Measurements from ENCODE around the gene FYN.

The FYN gene

DNA sequence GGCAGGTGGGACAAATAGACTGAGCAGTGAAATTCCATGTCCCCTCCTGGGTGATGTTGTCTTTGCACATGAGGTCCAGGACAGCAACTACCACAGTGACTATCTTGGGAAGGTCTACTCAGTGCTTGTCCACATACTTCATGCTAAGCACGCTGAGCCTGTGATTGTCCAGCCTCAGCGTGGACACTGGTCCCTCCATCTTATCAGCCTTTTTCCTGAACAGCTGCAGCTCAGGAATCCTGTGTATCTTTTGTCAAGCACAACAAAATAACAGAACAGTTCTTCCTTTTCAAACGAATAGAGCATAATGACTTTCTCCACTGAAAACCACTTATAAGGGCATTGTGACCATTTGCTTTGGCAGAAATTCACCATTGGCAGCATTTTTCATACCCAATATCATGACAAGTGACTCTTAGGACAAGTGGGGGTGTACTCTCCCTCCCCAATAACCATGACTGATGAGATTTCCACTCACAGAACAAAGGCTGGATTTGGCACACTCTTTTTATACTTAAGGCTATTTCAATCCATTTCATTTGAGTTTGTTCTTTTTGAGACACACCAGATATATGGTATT lies 90.3 kb downstream of the FYN start:
- DNase-seq = no peak

DNA sequence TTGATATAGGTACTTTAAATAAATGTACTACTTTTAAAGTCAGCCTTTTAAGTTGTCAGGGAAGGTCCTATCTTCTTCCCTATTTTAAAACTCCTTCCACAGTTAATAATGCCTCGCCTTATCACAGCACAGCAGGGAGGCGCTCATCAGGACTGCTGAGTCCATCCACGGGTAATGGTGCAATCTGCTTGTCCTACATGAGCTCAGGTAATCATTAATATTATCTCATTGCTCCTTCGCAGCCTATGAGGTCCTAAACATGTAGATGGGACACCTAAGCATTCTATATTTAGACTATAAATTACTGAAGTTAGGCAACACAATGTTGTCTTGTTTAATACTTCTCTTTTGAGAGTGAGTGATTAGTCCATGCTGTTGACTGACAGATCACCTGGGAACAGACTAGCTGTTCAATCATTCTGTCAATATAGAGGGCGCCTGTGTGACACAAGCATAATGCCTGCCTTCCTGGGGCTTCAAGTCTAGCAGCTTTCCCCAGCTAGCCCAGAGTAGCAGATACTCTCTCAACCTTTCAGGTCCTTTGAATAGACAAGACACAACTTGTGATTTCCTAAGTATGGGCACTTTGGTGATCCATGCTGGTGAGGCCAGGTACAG lies 91.0 kb downstream of the FYN start:
- no peak for DNase-seq

- DNase-seq = no peak
These were observed 92.1 kb downstream of the FYN start for GRCh38 chr6:111781041-111781708.

GRCh38 chr6:111780393-111780792 lies 92.9 kb downstream of the FYN start:
- DNase-seq = no peak

DNA sequence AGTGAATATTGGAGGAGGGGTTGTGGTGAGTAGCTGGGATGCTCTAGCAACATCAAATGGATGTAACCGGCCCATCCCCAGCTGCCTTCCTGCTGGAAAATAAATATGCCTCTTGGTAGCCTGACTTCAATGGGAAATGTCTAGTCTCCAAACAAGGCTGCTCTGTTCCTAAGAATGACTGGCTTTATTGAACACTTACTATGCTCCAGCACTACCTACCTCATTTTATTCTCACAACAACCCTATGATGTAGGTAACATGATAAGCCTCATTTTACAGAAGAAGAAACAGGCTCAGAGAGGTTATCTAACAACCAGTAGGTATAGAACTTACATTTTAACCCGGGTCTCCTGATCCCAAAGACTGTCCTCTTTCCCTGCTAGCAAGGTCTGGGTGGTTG lies 93.6 kb downstream of the FYN start:
- no peak for DNase-seq

- DNase-seq = no peak
These were observed 94.2 kb downstream of the FYN start for GRCh38 chr6:111779031-111779430.

DNA sequence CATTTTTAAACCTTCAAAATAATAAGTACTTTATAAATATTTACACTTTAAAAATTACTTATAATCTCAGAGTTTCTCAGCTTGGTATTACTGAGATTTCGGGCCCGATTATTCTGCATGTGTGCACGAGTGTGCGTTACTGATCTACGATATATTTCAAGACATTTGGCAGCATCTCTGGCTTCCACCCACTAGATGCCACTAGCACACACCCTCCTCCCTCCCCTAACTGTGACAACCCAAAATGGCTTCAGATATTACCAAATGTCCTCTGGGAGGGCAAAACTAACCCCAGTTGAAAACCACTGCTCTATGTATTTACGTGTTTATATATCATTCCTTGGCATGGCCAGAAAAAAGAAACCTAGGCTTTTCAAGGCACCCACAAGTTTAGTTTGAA lies 95.9 kb downstream of the FYN start:
- DNase-seq = no peak

DNA sequence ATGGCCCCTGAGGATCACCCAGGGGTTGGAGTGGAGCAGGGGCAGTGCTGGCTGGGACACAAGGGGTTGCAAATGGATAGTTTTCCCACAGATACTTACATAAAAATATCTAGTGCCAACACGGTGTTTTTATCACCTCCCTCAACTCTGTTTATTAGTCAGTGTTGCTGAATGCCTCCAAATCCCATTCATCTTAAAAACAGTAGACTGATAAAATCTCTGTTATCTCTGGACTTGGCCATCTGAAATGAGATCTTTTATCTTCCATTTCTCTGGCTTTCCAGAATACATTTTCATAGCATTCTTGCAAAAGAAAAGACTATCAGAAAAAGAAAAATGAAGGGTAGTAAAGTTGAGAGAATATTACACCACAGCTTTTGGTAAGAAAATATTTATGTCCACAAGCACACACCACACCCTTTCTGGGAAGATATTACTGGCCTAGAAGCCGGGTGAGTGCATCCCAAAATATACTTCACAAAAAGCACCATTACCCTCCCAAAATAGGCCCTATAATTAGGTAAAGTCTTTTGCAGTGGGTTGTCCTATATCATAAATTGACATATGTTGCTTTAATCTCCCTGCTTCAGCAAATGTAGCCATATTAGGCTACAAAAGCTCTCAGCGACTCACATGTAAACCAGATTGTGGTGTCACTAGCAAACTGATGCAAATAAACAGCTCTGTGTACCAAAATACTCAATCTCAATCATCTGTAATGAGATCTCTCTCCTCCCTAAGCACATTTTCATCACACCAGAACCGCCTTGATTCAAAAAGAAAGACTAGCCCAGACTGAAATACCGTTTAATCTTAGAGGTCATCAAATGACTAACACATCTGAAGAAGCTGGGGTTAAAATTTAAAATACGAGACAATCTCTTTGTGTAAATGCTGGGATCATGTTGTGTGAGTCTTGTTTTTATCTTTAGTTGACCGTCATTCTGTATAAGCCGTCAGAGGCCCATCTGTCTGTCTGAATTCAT lies 96.7 kb downstream of the FYN start:
- no peak for DNase-seq

DNA sequence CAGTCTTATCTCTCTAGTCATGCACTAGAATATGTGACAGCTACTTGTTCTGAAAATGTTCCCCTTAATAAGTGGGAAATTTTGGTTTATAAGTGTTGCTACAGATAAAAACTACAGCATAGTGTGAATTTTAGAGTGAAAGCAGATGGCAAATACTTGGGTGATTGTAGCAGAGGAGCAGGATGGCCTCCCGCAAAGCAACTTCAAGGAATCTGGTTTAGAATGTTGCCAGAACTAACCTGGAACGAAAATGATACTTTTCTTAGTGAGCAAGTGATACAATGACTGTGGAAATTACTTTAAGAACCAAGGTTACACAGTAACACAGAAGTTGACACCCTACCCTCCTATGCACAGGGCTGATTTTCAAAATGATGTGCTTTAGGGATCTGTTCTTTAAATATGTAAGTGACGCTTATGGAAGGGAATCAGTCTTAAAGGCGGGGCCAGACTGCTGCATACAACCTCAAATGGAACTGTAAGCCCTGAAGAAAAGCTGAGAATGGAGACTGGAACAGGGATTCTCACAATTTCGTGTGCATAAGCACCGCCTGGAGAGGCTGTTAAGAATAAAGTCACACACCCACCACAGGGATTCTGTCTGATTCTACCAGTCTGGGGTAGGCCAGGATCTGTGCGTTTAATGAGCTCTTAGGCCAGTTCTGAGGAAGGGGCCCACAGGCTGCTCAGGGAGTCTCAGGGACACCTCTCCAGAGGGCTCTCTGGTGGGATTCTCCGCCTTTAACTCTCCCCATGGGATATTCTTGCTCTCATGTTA lies 97.9 kb downstream of the FYN start:
- no peak for DNase-seq

- no peak for DNase-seq
These were observed 98.9 kb downstream of the FYN start for GRCh38 chr6:111774346-111774703.

DNA sequence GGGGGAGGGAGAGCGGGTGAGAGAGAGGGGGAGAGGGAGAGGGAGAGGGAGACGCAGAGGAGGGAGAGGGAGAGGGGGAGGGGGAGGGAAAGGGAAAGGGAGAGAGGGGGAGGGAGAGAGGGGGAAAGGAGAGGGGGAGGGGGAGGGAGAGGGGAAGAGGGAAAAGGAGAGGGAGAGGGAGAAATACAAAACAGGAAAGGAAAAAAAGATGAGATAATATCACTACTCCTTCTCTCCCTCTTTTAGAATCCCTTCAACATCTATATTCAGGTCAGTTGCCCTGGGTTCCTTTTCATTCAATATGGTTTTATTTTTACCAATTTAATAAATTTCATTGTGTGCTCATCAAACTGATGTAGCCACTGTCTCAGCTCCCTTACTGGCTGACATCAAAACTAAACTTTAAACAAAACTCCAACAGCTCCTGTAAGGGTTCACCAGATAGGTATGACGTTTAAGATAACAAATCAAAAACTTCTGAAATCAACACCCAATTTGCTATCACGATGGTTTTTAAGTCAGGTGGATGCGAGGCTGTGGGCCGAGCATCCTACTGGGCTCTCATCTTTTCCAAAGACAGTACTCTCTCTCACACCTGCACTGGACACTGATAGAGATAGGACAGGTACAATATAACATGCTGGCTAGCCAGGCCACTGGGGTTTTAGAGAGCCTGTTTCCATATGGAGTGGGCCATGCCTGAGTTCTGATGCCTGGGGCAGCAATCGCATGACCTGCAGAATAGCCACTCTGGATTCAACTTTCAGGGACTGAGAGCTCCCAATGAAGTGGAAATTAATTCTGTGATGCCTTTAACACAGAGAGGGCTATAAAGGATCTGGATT lies 99.5 kb downstream of the FYN start:
- DNase-seq = no peak

- no peak for DNase-seq
These were observed 100.9 kb downstream of the FYN start for GRCh38 chr6:111772381-111772780.

- DNase-seq = no peak
These were observed 101.6 kb downstream of the FYN start for GRCh38 chr6:111771629-111772028.

- DNase-seq = no peak
These were observed 102.2 kb downstream of the FYN start for GRCh38 chr6:111771094-111771432.

DNA sequence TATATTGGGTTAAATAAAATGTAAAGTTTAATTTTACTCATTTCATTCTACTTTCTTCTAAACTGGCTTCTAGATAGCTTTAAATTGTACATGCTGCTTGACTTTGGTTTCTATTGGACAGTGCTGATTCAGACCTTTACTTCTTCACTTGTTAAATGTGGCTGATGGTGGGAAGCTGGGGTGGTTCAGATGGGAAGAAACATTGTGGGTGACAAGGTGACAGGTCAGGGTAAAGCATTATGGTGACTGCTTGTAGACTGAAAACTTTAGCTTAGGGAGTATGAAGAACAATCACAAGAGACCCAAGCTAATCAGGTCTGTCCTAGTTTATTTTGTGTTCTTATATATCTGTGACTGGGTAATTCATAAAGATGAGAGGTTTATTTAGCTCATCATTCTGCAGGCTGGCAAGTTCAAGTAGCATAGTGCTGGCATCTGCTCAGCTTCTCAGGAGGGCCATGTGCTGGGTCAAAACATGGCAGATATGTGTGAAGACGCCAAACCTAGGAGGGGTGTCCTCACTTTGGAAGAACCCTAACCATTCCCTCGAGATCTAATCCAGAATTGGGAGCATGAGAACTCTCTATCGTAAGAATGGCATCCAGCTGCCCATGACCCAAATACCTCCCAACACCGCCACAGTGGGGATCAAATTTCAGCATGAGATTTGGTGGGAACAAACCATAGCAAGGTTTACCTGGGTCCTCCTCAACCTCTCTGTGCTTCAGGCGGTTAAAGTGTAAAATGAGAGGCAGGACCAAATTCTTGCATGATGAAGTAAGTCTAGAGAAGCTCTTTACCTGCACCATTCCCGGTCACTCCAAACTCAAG lies 102.8 kb downstream of the FYN start:
- DNase-seq = no peak

DNA sequence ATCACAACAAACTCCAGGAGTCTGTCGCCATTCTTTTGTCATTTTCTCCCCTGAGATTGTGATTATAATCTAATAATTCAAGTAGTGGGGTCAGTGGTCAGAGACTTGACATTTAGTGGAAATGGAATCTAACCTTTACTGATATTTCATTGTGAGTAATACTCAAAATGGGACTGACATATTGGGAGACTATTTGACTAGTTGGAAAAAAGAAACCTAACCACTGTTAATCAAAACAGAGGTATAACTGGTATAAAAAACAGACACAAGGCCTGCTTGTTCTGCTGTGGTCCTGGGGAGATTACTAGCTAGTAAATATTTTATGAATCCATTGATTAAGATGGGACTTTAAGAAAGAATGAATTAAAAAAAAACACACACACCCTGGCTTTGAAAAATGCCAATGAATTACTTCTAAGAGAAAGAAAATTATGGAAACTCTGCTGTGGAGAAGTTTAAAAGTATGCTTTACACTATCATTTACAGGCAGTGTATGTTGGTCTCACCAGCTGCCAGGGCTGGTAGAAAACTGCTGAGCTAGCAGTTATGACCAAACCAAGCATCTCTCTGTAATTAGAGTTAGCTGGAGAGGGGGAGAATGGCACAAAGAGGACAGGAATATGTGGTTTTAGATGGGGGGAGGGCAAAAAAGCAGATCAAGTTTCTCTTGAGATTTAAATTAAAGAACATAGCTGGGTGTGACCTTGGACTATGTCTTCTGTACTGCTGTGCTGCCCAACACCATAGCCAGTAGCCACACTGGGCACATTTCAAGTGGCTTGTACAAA lies 103.7 kb downstream of the FYN start:
- no peak for DNase-seq

GRCh38 chr6:111768431-111768770 lies 104.9 kb downstream of the FYN start:
- no peak for DNase-seq

DNA sequence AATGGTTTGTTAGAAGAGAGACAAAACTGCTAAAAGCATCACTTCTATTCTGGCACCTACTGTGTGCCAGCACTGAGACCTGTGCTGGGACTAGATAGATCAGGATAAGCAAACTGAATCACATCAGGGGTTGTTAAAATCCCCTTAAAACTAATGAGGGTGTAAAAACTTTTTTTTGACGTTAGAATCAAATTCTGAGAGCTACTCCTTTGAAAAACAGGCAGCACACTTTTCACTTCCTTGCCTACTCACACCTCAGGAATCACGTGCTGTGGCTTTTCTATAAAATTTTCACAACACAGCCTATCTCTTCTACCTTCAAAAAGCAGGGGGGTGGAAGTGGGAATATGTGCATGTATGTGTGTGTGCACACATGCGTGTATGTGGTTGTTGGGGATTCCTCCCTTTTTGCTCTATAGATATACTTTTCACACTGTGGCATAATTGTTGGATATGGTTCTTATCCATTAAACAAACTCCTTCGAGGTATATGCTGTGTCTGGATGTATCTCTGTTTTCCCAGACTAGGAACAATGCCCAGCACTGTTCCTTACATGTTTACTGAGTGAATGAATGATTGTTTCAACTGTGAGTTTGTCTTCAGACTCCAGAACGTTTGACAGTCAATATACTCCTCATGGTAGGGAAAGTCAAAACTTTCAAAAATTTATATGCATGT lies 105.4 kb downstream of the FYN start:
- no peak for DNase-seq

DNA sequence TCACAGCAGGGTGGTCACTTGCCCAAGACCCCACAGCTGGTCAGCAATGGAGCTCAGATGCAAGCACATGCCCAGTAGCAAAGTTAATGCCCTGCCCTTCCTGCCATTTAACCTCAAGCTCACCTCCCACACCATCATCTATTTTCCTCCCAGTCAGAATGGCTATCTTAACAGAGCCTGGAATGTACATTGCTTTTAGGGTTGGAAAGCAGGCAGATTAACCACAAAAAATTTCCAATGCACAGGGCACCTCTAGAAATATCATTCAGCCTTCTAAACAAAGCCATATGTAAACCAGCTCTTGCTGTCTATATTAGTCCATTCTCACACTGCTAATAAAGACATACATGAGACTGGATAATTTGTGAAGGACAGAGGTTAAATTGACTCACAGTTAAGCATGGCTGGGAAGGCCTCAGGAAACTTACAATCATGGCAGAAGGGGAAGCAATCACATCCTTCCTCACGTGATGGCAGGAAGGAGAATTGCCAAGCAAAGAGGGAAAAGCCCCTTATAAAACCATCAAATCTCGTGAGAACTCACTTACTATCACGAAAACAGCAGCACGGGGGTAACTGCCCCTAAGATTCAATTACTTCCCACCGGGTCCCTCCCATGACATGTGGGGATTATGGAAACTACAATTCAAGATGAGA lies 106.9 kb downstream of the FYN start:
- DNase-seq = no peak
